Stimulated activated CD4-positive, alpha-beta T cell treated with anti-CD3 and anti-CD28 coated beads, Interleukin-2, amount 100 ng/mL, for 24 hours (primary cell): ENCODE results near the gene RET.
"Not testable (repeated sequence)": the region's sequence is repeated elsewhere in the genome, so short reads cannot be mapped to it uniquely, and the experiment has no call there.

ENCODE experiments used
- DNase-seq, 2 donors: peaks; one replicate each; pipeline ENCODE4 v3.0.0-alpha.2; 2020

The RET gene

DNA sequence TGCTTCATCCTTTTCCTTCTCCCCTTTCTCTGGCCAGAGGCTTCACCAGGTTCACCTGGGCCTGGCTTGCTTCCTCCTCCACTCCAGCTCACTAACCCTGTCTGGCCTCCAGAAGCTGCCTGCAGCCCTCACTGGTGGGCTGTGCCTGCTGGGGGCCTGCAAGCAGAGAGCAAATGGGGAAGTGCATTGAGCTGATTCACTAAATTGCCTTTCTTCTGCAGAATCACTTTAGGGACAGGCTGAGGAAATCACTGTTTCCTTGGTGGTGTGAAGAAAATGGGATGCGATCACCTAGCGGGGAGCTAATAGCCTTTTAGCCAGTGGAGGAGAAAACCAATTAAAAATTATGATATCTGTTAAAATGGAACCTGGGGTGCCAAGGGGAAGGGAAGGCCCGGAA lies 3.0 kb downstream of the RET start:
- DNase-seq = no peak

DNA sequence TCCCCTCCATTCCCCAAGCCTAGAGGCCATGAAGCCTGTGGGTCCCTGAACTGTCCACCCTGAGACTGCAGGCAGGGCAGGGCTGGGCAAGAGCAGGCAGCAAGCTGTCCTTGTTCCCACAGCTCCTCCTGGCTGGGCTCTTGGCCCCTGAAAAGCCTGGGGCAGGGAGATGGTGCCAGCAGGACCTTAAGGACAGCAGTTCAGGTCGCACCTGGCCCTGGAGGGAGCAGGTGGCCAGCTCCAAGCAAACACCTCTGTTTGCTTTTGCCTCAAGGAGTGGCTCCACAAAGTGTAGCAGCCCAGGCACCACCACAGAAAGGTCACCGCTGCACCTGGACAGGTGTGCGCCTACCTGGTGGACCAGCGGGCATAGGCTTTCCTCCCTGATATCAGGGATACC lies 5.2 kb downstream of the RET start:
- DNase-seq = no peak

DNA sequence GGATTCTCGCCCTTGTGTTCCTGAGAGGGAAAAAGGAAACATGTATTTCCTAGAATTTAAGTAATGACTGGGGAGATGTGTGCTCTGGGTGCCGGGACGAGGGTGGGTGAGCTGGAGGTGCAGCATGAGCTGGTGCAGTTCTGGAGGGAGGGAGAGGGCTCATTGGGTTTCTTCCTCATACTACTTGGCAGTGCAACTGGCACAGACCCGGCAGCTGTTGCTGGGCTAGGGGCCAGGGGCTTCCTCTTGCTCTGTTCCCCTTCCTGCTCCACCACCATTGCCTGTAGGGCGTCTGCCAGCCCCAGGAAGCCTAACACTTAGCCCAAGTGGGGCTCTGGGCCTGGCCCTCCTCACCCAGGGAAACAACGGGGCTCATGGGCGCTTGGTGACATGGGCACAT lies 5.9 kb downstream of the RET start:
- DNase-seq = no peak

GRCh38 chr10:43083764-43084163 lies 6.9 kb downstream of the RET start:
- DNase-seq = no peak

DNA sequence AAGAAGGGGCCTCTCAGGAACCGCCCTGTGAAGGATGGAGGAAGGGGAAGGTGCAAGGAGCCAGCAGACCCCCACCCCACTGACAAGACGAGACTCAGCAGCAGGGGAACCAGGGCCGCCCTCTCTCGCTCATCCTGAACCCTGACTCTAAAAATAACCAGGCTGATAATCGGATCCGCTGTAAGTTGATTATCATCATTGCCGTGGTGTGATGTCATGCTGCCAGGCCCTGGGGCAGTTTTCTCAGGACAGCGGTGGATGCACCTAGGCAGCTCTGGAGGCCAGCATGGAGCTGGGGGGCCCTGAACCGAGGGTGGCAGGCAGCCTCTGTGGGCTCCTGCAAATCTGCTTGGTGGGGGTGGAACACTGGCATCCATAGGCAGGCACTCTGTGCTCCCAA lies 7.9 kb downstream of the RET start:
- DNase-seq = no peak

DNA sequence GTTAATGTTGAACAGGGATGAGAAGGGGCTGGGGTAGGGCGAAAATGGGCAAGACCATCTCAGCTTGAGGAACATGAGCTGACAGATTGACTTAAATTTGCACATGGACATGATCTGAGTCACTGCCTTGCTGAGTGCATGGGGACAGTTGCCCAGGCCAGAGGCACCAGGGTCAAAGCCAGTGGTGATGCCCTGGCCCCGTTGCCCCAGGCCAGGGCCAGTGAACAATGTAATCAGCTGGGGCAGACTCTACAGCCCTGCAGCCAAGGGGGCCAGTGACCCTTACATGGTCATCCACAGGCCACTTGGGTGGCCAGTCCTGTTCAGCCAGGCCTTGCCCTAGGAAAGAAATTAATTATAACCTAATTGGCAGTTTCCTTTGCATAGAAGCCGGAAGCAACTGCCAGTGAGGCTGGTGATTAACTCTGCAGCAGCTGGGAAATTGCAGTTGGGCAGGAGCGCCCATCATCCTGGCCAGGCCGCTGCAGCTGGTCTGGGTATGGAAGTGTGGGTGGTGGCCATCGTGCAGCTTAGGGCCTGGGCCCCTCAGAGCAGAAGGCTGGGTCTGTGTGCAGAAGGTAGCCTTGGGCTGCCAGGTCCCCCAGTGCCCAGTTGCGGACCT lies 9.6 kb downstream of the RET start:
- DNase-seq = no peak

DNA sequence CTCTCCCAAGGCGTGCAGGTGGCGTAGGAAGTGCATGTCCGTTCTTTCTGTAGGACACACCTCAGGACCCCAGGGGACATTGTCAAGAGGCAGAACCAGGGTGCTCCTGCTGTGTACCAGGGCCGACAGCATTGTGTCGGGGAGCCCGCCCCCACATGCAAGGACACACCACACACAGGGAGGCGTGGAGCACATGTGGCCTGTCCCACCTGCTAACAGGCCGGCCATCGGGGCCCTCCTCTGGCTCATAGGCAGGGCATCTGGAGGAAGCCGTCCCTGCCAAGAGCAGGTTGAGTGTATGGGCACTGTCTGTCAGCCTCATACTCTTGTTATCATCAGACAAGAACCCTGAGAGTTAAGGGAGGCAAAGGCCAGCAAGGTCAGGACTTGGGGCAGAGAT lies 12.7 kb downstream of the RET start:
- DNase-seq = no peak

DNA sequence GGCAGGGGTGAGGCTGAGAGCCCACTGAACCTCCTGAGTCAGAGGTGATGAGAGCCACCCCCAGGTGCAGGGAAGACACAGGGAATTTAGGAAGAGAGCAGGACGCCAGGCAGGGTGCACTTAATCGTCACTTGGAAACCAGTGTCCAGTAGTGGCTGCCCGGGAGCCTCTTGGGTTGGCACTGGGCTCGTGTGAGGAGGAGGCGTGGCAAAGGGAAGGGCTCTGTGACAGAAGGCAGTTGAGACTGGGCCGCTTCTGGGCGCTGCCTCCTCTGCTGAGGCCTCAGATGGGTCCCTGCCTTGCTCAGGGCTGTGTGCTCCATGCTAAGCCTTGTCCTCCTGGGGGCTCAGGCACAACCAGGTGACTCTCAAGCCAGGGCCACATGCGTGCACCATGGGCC lies 13.3 kb downstream of the RET start:
- no peak for DNase-seq

GRCh38 chr10:43090664-43091063 lies 13.8 kb downstream of the RET start:
- DNase-seq = no peak

DNA sequence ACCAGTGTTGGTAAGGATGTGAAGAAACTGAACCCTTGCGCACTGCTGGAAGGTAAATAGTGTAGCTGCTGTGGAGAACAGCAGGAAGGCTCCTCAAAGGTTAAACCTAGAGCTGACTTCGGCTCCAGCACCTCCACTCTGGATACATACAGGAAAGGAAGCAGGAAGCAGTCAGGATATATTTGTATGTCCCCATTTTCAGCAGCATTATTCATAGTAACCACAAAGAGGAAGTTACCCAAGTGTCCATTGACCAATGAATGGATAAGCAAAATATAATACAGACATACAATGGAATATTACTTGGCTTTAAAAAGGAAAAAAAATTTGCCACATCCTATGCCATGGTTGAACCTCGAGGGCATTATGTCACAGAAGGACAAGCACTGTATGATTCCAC lies 15.0 kb downstream of the RET start:
- no peak for DNase-seq

- DNase-seq = no peak
Observed at GRCh38 chr10:43093423-43094076, 16.7 kb downstream of the RET start.

- DNase-seq = no peak
Observed at GRCh38 chr10:43094085-43094484, 17.2 kb downstream of the RET start.

- DNase-seq = not testable (repeated sequence)
Observed at GRCh38 chr10:43099339-43099738, 22.5 kb downstream of the RET start.

DNA sequence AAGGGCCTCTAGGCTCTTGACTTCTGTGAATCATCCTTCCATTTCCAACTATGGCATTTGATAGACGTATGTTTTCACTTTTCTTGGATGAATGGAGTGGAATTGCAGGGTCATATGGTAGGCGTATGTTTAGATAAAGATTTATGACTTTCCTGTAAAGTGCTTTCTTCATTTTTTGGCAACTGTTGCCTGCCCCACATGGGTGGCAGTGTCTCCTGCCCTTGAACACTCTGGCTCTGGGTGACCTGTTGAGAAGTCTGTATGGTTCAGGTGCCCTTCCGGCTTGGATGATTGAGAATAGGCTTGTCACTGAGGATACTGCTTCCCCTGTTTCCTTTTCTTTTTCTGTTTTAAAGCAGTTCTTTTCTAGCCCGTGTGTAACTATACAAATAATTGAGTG lies 23.1 kb downstream of the RET start:
- DNase-seq = no peak

- no peak for DNase-seq
Observed at GRCh38 chr10:43100366-43100765, 23.5 kb downstream of the RET start.

DNA sequence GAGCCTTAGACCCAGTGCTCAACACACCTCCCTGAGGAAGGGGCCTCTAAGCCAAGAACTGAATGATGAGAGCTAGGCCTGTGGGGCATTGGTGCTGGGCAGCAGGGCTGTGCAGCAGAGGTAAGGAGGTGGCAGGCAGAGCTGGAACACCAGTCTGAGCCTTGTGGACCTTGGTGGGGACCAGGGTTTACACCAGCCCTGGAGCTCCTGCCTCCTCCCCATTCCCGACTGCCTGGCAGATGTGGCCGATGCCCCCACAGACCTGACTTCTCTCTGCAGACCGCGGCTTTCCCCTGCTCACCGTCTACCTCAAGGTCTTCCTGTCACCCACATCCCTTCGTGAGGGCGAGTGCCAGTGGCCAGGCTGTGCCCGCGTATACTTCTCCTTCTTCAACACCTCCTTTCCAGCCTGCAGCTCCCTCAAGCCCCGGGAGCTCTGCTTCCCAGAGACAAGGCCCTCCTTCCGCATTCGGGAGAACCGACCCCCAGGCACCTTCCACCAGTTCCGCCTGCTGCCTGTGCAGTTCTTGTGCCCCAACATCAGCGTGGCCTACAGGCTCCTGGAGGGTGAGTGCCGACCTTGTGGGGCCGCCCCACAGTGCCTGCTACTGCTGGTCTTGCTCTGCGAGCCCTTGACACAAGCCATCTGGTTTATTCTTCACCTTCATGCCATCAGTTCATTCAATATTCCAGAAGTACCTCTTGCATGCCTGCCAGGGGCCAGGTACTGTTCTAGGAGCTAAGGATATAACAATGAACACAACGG lies 25.4 kb downstream of the RET start:
- no peak for DNase-seq

DNA sequence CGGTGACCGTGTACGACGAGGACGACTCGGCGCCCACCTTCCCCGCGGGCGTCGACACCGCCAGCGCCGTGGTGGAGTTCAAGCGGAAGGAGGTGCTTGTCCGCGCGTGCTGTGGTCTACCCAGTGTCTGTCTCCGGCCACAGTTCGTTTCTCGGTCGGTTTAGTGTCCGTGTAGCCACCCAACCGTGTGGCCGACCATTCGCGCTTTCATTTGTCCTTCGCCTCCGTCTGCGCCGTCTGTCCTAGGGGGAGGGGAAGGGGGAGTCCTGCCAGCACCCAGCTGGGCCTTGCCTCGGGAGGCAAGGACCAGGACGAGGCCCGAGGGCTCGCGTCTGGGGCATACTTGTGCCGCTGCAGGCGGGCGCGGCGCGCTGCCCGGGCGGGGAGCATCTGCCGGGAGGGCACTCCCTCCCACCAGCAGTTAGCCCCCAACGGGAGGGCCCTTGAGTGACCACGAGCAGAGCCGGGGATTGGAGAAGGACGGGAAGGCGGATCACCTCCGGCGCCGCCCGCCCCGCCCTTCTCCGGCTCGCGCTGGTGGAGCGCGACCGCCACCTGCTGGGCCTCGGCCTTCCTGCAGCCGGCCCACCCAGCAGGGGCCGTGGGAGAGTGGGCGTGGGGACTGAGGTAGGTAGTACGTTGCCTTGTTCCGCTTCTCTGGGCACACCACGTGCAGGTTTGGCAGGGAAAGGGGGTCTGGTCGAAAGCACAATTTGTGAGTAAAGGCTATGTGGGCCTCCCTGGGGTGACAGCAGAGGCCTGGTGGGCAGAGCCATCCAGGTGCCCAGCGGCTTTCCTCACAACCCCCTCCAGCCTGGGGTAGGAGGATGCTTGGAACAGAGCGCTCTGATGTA lies 28.5 kb downstream of the RET start:
- peak; percentile 83 to 85 for DNase-seq

DNA sequence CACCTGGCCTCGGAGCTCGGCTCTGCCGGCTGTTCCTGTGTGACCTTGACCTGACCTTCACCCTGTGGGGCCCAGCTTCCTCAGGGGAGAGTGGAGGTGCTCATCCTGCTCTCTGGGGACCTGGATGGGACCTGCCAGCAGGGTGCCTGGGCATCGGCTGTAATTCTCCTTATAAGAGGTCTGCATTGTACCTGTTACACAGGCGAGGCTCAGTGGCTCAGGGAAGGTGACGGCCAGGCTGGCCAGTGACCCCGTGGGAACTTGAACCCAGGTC lies 29.0 kb downstream of the RET start:
- DNase-seq = no peak

DNA sequence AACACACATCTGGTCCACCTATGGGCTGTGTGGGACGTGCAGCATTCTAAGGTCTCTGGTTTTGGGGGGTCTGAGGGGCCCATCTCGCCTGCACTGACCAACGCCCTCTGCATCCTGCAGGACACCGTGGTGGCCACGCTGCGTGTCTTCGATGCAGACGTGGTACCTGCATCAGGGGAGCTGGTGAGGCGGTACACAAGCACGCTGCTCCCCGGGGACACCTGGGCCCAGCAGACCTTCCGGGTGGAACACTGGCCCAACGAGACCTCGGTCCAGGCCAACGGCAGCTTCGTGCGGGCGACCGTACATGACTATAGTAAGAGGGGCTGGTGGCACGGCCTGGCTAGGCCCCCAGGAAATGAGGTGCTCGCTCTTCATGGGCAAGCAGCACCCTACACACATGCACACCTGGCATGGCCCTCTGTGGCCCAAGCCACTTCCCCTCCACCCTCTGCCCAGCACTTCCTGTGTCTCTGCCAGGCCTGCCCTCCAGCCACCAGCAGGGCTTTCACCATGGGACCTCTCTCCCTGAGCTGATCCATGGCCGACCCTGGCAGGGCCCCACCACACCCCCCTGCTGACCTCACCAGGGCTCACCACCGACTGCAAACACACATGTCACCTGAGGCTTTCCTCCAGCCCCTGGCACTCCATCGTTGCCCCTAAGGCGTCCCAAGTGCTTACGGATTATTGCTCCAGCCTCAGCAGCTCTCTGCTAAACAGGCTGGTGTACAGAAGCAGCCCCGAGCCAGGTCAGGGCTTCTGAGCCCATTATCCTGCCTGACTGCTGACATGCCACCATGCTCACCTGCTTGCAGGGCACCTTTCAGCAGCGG lies 29.6 kb downstream of the RET start:
- no peak for DNase-seq

GRCh38 chr10:43108951-43109350 lies 32.1 kb downstream of the RET start:
- no peak for DNase-seq

- no peak for DNase-seq
Observed at GRCh38 chr10:43109671-43110249, 32.9 kb downstream of the RET start.

DNA sequence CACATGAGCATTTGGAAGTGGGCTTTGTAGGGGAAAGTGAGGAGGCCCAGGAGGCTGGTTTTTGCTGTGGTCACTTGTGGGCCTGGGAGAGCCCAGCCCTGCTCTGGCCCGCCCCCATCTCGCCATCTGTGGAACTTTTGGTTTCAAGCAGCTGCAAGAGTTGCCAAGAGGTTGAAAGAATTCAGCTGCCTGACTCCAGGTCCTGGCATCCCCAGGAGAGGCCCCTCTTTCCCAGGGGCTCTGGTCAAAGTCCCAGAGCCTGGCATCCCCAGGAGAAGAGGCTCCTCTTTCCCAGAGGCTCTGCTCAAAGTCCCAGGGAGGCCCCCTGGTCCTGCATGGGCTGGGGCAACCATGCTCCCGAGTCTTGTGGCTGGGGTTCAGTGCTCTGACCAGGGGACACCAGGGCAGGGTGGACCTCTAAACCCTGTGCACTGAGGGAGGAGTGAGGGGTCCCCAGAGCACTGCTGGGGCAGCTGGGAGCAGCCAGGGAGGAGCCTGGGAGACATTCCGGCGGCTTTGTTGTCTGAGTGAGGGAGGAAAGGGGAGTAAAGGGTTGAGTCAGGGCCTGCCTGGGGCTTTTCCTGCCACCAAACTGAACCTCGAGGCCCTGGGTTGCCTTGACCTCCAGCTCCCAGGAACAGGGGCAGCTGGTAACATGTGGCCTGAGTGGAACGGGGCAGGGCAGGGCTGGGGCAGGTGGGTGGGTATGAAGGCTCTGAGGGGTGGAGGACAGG lies 33.6 kb downstream of the RET start:
- DNase-seq = no peak
